Coronary artery (tissue), 2 donors: ENCODE data around the gene VWCE.
"Not testable (repeated sequence)": the region's sequence is repeated elsewhere in the genome, so short reads cannot be mapped to it uniquely, and the experiment has no call there.

Experiments
- DNase-seq: peaks from one replicate; pipeline ENCODE4 v3.0.0-alpha.2; 2017; ENCODE audit warnings: low spot score
- H3K27ac ChIP-seq, 2 donors: fragments of 200-600 bp; sonication (generic); one replicate each; pipeline ENCODE4 v1.5.1; 2016 to 2019
- H3K4me3 ChIP-seq: fragments of 200-600 bp; sonication (generic); 2 replicates; pipeline ENCODE4 v1.5.1; 2016; ENCODE audit warnings: mild to moderate bottlenecking, moderate library complexity

VWCE gene

DNA sequence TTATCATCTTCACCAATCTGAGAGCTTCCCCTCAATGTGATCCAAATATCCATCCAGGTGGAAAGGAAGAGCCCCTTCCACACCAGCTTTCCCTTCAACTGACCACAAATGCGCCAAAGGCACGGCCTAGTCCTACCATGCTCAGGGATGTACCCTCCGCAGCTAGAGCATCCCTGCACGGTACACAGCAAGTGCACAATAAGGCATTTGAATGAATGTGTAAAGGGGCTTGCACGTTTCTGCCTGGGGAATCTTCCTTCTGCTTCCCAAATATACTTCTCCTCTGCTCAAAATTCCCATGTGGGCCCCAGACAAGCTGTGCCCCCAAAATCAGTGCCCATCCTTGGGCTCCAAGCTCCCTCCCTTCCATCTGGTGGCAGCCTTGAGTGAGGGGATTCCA lies 76.1 kb downstream of the VWCE start:
- H3K4me3 ChIP-seq, DNase-seq, H3K27ac ChIP-seq: not testable (repeated sequence)

DNA sequence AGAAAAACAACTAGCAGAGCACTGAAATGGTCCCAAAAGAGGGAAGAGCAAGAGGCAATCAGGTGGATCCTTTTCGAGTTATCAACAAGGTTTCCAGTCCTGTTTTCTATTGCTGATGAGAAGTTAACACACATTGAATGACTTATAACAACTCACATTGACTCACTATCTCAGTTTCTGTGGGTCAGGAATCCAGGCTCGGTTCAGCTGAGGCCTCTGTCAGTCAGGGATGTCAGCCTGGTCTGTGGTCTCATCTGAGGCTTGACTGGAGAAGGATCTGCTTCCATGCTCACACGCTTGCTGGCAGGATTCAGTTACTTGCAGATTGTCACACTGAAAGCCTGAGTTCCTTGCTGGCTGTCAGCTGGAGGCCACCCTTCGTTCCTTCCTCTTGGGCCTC lies 76.8 kb downstream of the VWCE start:
- not testable (repeated sequence) for H3K27ac ChIP-seq, H3K4me3 ChIP-seq, DNase-seq

DNA sequence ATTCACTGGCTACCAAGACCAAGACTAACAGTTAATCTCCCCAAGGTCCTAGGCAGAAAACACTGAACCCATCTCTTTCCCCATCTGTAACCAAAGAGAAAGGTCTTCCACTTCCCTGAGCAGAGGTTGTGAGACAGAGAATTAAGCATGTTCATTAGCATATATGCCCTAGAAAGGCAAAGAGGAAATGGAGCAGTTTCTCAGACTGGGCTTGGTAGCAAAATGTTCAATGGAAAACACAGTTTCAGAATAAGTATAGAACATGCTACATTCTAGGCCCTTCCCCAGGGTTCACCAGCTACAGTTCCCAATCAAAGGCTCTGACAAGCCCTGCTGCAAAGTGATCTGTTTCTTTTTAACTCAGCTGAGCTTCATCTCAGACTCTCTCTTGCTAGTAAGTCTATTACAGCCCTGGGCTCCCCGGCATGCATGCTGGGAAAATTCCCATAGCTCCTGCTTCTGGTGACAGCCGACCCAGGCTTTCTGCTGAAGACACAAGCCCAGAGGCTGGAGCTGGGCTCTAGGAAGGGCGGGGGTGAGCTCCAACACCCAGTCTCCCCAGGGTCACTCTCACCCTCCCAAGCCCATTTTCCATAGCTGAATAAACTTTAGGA lies 81.3 kb downstream of the VWCE start:
- not testable (repeated sequence) for DNase-seq, H3K4me3 ChIP-seq, H3K27ac ChIP-seq

DNA sequence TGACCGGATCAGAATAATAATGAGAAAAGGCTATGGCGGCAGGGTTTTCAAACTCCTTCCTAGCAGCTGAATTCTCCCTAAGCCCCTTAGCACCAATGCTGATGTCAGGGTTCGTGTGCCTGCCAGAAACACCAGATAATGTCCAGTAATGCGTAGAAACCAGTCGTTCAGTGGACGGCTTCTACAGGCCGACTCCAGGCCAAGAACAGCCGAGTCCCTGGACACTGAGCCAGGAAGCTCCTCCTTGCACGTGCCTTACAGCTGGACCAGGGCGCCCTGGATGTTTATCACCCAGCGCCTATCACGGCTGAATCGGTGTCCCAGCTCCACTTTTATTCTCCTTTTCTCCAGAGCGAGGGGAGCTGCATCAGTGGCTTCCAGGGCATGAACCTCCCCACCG lies 82.9 kb downstream of the VWCE start:
- not testable (repeated sequence) for H3K4me3 ChIP-seq, H3K27ac ChIP-seq, DNase-seq

DNA sequence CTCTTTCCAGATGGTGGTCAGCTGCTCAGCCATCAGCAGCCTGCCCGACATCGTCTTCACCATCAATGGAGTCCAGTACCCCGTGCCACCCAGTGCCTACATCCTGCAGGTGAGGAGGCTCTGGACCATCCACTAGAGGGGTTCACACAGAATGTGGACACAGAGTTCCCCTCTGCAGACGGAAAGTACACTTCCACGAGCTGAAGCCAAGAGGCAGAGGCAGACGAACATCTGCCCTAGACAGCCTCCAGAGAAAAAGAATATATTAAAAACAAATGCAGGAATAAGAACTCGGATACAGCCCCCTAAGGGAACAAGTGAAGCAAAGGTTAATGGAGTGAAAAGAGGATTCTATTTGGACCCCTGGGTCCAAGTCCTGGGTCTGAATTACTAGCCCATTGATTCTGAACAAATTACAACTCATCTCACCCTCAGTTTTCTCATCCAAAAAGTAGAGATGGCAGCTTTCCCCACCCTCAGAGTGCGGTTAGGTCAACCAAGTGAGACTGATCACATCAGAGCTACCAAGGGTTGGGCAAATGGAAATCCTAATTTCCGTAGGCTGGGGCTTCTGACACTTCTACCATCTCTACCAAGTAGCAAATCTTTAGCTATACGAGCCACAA lies 83.7 kb downstream of the VWCE start:
- not testable (repeated sequence) for H3K4me3 ChIP-seq, DNase-seq, H3K27ac ChIP-seq

DNA sequence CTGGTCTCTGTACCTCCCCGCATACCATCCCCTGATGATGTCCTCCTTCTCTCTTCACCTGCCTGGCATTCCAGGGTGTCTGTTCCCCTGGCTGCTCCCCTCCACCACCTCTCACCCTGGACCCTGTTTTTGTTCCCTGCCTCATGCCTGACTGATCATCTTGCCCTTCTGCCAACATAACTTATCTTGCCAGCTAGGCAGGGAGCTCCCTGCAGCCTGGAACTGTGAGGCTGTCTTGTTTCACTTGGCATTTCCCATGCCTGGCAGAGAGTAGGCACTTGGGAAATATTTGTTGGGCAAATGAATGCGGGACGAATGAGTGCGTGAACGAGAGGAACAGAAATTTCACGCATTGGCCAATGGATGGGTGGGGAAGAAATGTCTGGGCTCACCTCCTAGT lies 84.5 kb downstream of the VWCE start:
- H3K4me3 ChIP-seq, DNase-seq, H3K27ac ChIP-seq: not testable (repeated sequence)
